ENCODE data around the gene KRT7.

The KRT7 gene

DNA sequence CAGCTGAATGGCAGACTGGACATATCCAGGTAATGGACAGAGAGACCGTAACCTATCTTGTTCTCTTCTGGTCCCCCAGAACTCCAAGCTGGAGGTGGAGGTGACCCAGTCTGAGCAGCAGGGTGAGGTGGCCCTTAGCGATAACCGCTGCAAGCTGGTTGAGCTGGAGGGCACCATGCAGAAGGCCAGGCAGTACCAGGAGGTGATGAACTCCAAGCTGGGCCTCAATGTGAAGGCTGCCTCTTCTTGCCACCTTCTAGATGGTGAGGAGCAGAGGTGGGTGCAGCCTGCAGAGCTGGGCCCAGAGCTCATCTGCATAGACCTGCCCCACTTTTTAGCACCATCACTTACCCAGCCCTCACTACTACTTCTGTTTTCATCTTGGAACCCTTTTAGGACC, 34.2 kb downstream of the KRT7 start:
- no peak for TF ChIP-seq CTCF (conservative IDR thresholded peaks at IDR 0.05)
- no peak overlapping the region for H3K27ac ChIP-seq

DNA sequence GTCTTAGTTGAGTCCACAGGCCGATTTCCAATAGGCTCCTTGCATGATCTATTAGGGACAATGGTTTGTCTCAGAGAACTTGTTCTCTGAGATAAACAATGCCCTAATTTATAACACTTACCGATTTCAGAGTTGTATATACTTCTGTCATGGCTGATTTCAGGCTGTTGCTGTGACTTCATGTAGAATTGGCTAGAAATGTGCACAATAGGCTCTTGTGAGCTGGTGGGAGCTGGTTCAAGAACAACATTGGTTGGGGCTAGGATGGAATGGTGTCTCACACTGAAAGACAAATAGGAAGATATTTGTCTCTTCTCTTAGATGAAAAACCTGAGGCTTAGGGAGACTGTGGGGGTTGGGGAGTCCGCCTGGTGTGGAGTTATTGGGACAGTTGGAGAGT, 34.7 kb downstream of the KRT7 start:
- H3K27ac ChIP-seq = no peak overlapping the region
- no peak for TF ChIP-seq CTCF (conservative IDR thresholded peaks at IDR 0.05)

DNA sequence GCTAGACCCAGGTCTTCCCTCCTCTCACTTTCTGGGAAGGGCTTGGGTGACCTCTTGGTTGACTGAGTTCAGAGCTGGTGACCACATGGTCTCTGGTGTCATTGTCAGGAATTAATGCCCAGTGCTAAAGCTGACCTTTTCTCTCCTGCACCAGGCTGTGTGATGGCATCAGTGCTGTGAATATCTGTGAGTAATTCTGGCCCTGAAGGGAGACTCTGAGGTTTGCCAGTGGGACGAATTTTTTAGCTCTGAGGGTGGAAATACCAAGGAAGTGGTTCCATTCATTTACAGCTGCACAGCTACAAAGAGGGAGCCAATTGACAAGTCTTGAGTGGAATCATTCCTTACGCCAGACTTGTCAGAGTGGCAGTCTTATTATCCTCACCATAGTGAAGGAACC, 35.2 kb downstream of the KRT7 start:
- H3K27ac ChIP-seq = no peak overlapping the region
- no peak for TF ChIP-seq CTCF (conservative IDR thresholded peaks at IDR 0.05)

GRCh38 chr12:52270541-52271070, 37.6 kb downstream of the KRT7 start:
- no peak overlapping the region for H3K27ac ChIP-seq
- no peak for TF ChIP-seq CTCF (conservative IDR thresholded peaks at IDR 0.05)

GRCh38 chr12:52271158-52271557, 38.1 kb downstream of the KRT7 start:
- H3K27ac ChIP-seq = no peak overlapping the region
- TF ChIP-seq CTCF (conservative IDR thresholded peaks at IDR 0.05) = no peak

DNA sequence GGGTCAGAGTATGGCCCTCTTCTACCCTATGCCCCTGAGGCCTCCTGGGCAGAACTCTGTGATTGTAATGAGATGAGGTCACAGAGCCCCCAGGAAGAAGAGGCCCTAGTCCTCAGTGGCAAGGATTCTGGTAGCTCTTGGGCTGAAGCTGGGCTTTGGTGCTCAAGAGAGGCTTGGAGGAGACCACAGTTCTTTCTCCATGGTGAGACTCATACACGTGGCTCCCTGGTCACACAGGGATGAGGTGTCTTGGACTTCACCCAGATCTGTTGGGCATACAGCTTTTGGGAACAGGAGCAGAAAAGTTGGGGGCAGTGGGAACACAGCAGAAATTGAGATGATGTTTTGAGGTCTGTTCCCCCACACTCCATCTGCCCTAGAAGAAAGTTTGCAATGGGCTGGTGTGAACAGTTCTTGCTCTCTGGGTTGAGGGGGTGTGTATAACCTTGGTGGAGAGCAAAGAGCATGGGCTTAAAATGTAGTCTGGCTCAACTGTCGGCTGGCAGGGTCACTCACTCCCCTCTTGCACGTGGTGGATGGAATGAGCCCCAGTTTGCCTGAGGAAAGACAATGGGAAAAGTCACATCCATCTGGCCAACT, 41.6 kb downstream of the KRT7 start, which contains the start of gene KRT86:
TSS of gene KRT86 (plus strand) at position 125 of the 600 bp plus-strand sequence. CDS start 27,272 bp downstream, outside the sequence.
- TF ChIP-seq CTCF (conservative IDR thresholded peaks at IDR 0.05) = no peak
- no peak within 1 kb of the TSS for H3K27ac ChIP-seq

DNA sequence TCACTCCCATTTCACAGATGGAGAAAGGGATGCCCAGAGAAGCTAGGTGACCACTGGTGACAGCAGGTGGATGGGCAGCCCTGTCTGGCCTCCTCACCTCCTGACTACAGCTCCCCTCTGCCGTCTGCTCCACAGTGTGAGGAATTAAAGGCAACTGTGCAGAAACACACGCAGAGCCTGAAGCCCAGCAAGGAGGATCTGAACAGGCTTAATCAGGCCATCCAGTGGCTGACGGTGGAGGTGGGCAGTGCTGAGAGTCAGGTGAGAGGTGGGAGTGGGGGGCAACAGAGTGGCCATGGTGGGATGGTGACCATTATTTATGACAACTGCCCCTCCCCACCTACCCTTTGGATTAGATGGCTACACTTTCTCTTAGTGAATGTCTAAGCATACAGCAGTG, 42.6 kb downstream of the KRT7 start:
- TF ChIP-seq CTCF (conservative IDR thresholded peaks at IDR 0.05) = no peak
- no peak overlapping the region for H3K27ac ChIP-seq

Measured in VCaP (cell line).